GM20000 (cell line): ENCODE results near the gene CSTA.

Experiments used
- DNase-seq: peaks from one replicate; pipeline ENCODE4 v3.0.0; 2012; ENCODE audit warnings: low spot score
- CTCF ChIP-seq: IDR thresholded peaks from 2 replicates; pipeline ENCODE4 v1.5.1; 2012; ENCODE audit warnings: mild to moderate bottlenecking, control low read depth; ENCODE audit errors: extremely low read depth, missing control alignments

Gene CSTA

GRCh38 chr3:122358703-122359032 is 33.6 kb downstream of the CSTA start:
- no peak for DNase-seq
- no peak for TF ChIP-seq CTCF

GRCh38 chr3:122362026-122362425 is 37.0 kb downstream of the CSTA start:
- no peak for DNase-seq
- TF ChIP-seq CTCF = no peak

GRCh38 chr3:122364490-122364889 is 39.4 kb downstream of the CSTA start:
- no peak for DNase-seq
- TF ChIP-seq CTCF = no peak

- no peak for DNase-seq
- no peak for TF ChIP-seq CTCF
Observed at GRCh38 chr3:122365073-122365472, 40.0 kb downstream of the CSTA start.

- DNase-seq = peak; percentile 10
Observed at GRCh38 chr3:122365582-122366378, 40.7 kb downstream of the CSTA start.

- DNase-seq = no peak
- no peak for TF ChIP-seq CTCF
Observed at GRCh38 chr3:122366379-122366749, 41.3 kb downstream of the CSTA start.

GRCh38 chr3:122374034-122374433 is 49.0 kb downstream of the CSTA start:
- TF ChIP-seq CTCF = no peak
- no peak for DNase-seq

- DNase-seq = no peak
- no peak for TF ChIP-seq CTCF
Observed at GRCh38 chr3:122377975-122378374, 52.9 kb downstream of the CSTA start.
